A549 (cell line): ENCODE data around the gene LHFPL2. TPM values are rescaled to one million over a fixed set of nuclear protein-coding genes. Genes with fewer than 3 reads are reported as not detected.

Experiments
- ATAC-seq, 2 experiments: fragments of 200-7000 bp in 1 of 2; fragments of >200 bp in 1 of 2; cut with Nextera tagmentation in 1 of 2; cut with Tn5 transposase in 1 of 2; 3 replicates each; pipeline versions ENCODE4 v1.8.0 to v1.9.1; 2018 to 2020; ENCODE audit warnings: mild to moderate bottlenecking in 1 of 2, moderate library complexity in 1 of 2
- CTCF ChIA-PET: fragments of 300-600 bp; sonication (Branson Sonifier 250); formaldehyde crosslinking; extraction: SDS; loops from one replicate; lab custom pipeline; 2021; ENCODE audit warnings: antibody characterized with exemption, inconsistent platforms; lab: Yijun Ruan, JAX
- POLR2A ChIA-PET: fragments of 350-600 bp; formaldehyde crosslinking; extraction: SDS; loops from one replicate; lab custom pipeline; 2021; ENCODE audit warnings: antibody characterized with exemption, inconsistent platforms; lab: Yijun Ruan, JAX
- DNase-seq, 2 experiments: peaks; one replicate each; pipeline versions ENCODE4 v3.0.0 to v3.0.0-alpha.2; 2011 to 2016; ENCODE audit warnings: low read depth in 1 of 2, low spot score in 1 of 2
- FAIRE-seq: peaks from 2 replicates; lab custom pipeline; 2011; peaks lifted over from hg19 to GRCh38; lab: Jason Lieb, UNC
- H3K27ac ChIP-seq, 2 experiments: fragments of >200 bp; sonication (Bioruptor Twin); formaldehyde crosslinking; 3 replicates each; pipeline ENCODE4 v1.5.1; 2016 to 2017
- H3K4me1 ChIP-seq: fragments of >200 bp; sonication (Bioruptor Twin); formaldehyde crosslinking; 3 replicates; pipeline ENCODE4 v1.6.1; 2016
- H3K4me2 ChIP-seq: fragments of >200 bp; sonication (Bioruptor Twin); formaldehyde crosslinking; 3 replicates; pipeline ENCODE4 v1.6.1; 2016
- H3K4me3 ChIP-seq: fragments of >200 bp; sonication (Bioruptor Twin); formaldehyde crosslinking; 3 replicates; pipeline ENCODE4 v1.5.1; 2016
- H3K9me3 ChIP-seq: fragments of >200 bp; sonication (Bioruptor Twin); formaldehyde crosslinking; 3 replicates; pipeline ENCODE4 v1.6.1; 2016
- BHLHE40 ChIP-seq: IDR thresholded peaks from 2 replicates; pipeline ENCODE4 v1.6.1; 2012; ENCODE audit warnings: low read depth, low read length, inconsistent platforms
- CEBPB ChIP-seq, 2 experiments: fragments of >200 bp in 1 of 2; sonication (Bioruptor Twin) in 1 of 2; formaldehyde crosslinking in 1 of 2; IDR thresholded peaks; 2 replicates each; pipeline ENCODE4 v1.6.1; 2012 to 2016
- CHD2 ChIP-seq: fragments of 150-350 bp; IDR thresholded peaks from 2 replicates; pipeline ENCODE4 v1.6.1; 2014; ENCODE audit warnings: low read length; ENCODE audit not compliant: partially characterized antibody
- ESRRA ChIP-seq: fragments of 150-350 bp; IDR thresholded peaks from 2 replicates; pipeline ENCODE4 v1.6.1; 2014; ENCODE audit warnings: mild to moderate bottlenecking, low read length, borderline replicate concordance
- FOSB ChIP-seq: fragments of 250-450 bp; sonication (Bioruptor Pico); IDR thresholded peaks from 2 replicates; pipeline ENCODE4 v1.5.0; 2020; ENCODE audit warnings: mild to moderate bottlenecking, moderate library complexity
- FOSL2 ChIP-seq, 2 experiments: fragments of 450-650 bp in 1 of 2; fragments of >200 bp in 1 of 2; sonication (Bioruptor Twin) in 1 of 2; formaldehyde crosslinking; IDR thresholded peaks; 2 replicates each; pipeline versions ENCODE4 v1.5.0 to v1.6.1; 2016 to 2020; ENCODE audit warnings: mild to moderate bottlenecking in 1 of 2, moderate library complexity in 1 of 2
- JUN ChIP-seq, 2 experiments: fragments of >200 bp; sonication (Bioruptor Twin); formaldehyde crosslinking; IDR thresholded peaks; 2 replicates in 1 of 2; 3 replicates in 1 of 2; pipeline ENCODE4 v1.6.1; 2016 to 2017
- MAZ ChIP-seq: fragments of 150-350 bp; IDR thresholded peaks from 2 replicates; pipeline ENCODE4 v1.6.1; 2014; ENCODE audit warnings: antibody characterized with exemption, low read depth, low read length, borderline replicate concordance
- NFE2L2 ChIP-seq: fragments of 150-350 bp; conservative IDR thresholded peaks from 2 replicates; pipeline ENCODE4 v1.6.1; 2014; ENCODE audit warnings: low read length
- NPAS2 ChIP-seq: fragments of 250-450 bp; sonication (Bioruptor Pico); IDR thresholded peaks from 2 replicates; pipeline ENCODE4 v1.8.0; 2022; ENCODE audit warnings: mild to moderate bottlenecking, moderate library complexity, borderline replicate concordance
- NR3C1 ChIP-seq: fragments of >200 bp; sonication (Bioruptor Twin); formaldehyde crosslinking; IDR thresholded peaks from 3 replicates; pipeline ENCODE4 v1.6.1; 2017
- PHF8 ChIP-seq: fragments of 200-600 bp; sonication (generic); IDR thresholded peaks from 2 replicates; pipeline ENCODE4 v1.6.1; 2016; ENCODE audit warnings: low read depth, mild to moderate bottlenecking, antibody characterized with exemption, moderate library complexity, borderline replicate concordance
- POLR2AphosphoS2 ChIP-seq: conservative IDR thresholded peaks from 2 replicates; pipeline ENCODE4 v1.6.1; 2012; ENCODE audit warnings: low read length, improper control_type of control experiment, inconsistent platforms
- RARB ChIP-seq: fragments of 250-450 bp; sonication (Bioruptor Pico); IDR thresholded peaks from 2 replicates; pipeline ENCODE4 v1.8.0; 2021; ENCODE audit warnings: mild to moderate bottlenecking, moderate library complexity
- RFX5 ChIP-seq: fragments of 450-650 bp; IDR thresholded peaks from 2 replicates; pipeline ENCODE4 v1.7.1; 2014; ENCODE audit warnings: antibody characterized with exemption, mild to moderate bottlenecking, moderate library complexity
- RNF2 ChIP-seq: fragments of 200-600 bp; sonication (generic); IDR thresholded peaks from 2 replicates; pipeline ENCODE4 v1.6.1; 2016; ENCODE audit warnings: low read depth, mild to moderate bottlenecking, antibody characterized with exemption, moderate library complexity, borderline replicate concordance
- SMC3 ChIP-seq: fragments of >200 bp; sonication (Bioruptor Twin); formaldehyde crosslinking; IDR thresholded peaks from 3 replicates; pipeline ENCODE4 v1.6.1; 2018; ENCODE audit warnings: inconsistent platforms
- SREBF2 ChIP-seq: fragments of 450-650 bp; IDR thresholded peaks from 2 replicates; pipeline ENCODE4 v1.6.1; 2014; ENCODE audit warnings: mild to moderate bottlenecking, moderate library complexity
- WGBS: methylation state at CpG from one replicate; pipeline ENCODE4 v1.1.6; 2017; ENCODE audit errors: missing lambda C conversion rate; 5-methylcytosine and 5-hydroxymethylcytosine counted together
- polyA plus RNA-seq, 4 experiments: library from polyadenylated mRNA; depleted of rRNA in 3 of 4; stranded (reverse); fragments of >200 nt; fragmentation: RNase III in 1 of 4; extraction: RNeasy Plus Mini Kit Qiagen cat#74134 plus additional on column Dnase treatment in 1 of 4; gene quantifications; 2 replicates in 3 of 4; 3 replicates in 1 of 4; pipeline ENCODE4 v1.2.3, GENCODE V29; 2011 to 2017
- TF ChIP-seq, protein P1 (sequence below): fragments of >200 bp; sonication (Bioruptor Twin); formaldehyde crosslinking; IDR thresholded peaks from 2 replicates; pipeline ENCODE4 v1.6.1; 2016
- TF ChIP-seq, protein P2 (sequence below): IDR thresholded peaks from 2 replicates; pipeline ENCODE4 v1.6.1; 2012
- TF ChIP-seq, protein P3 (sequence below): IDR thresholded peaks from 2 replicates; pipeline ENCODE4 v1.6.1; 2012
- TF ChIP-seq, protein P4 (sequence below): fragments of 250-450 bp; sonication (Bioruptor Pico); IDR thresholded peaks from 2 replicates; pipeline ENCODE4 v1.5.0; 2020; ENCODE audit warnings: low read depth, mild to moderate bottlenecking, moderate library complexity

LHFPL2 gene
- polyA plus RNA-seq, 2 of the 4 experiments (the other 2 are of a cell fraction), result 24.9 to 41.7 TPM

DNA sequence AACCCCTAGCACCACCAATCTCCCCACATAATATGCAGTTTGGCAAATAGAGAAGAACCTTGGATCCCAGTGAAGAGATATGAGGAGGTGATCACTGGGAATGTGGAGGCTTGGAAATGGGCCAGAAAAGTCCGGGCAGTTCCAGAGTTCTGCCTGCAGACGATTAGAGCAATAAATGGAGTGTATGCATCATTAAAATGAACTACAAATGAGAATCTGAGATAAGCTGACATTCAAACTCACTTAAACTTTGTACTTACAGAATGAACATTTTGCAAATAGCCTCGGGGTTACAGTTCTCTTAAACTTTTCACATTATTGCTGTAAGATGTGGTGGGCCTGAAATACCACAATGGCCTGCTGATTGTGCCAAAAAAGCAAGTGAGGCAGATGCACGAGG, 23.0 kb upstream of the LHFPL2 start:
- H3K4me2 ChIP-seq, result peak overlapping the region; percentile 41; the same call in 2 of the 3 replicates
- CTCF ChIA-PET, result interaction anchor here (0.6 kb wide), 1 partner anchor 1782 kb away, joined by 4 read pairs; no protein-coding TSS in a partner anchor
- POLR2A ChIA-PET, result no interaction called here
- DNase-seq, result peak in 1 of 2 experiments; percentile 14
- FAIRE-seq, result no peak
- 20% methylated on average over 4 of the region's 4 CpGs for WGBS
- H3K9me3 ChIP-seq, result no peaks in the 10 kb centered on the region
- TF ChIP-seq FOSL2 (IDR thresholded peaks at IDR 0.05), result no peak
- TF ChIP-seq FOSL2 (CRISPR knock-in tag; IDR thresholded peaks at IDR 0.05), result no peak
- no peak for TF ChIP-seq POLR2AphosphoS2
- TF ChIP-seq SMC3, result no peak
- no peak for TF ChIP-seq NFE2L2
- no peak for TF ChIP-seq FOSB
- TF ChIP-seq, protein P1, sequence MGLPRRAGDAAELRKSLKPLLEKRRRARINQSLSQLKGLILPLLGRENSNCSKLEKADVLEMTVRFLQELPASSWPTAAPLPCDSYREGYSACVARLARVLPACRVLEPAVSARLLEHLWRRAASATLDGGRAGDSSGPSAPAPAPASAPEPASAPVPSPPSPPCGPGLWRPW, result no peak
- no peak for TF ChIP-seq RFX5
- no peak for TF ChIP-seq SREBF2
- TF ChIP-seq BHLHE40, result no peak
- no peak for TF ChIP-seq MAZ
- no peak for TF ChIP-seq CEBPB (IDR thresholded peaks at IDR 0.05)
- no peak for TF ChIP-seq RNF2
- no peak for TF ChIP-seq NR3C1
- no peak for TF ChIP-seq ESRRA
- TF ChIP-seq, all 56 proteins: peak for 0
- Histone ChIP-seq H3K4me1 (peaks cover 44% of the 10 kb centered on the region), H3K4me3 (no peak overlapping the region), H3K27ac (peak overlapping the region; percentile 33 to 40; a peak in 4 of 6 replicates)
- ATAC-seq, result peak in 1 of 2 experiments; percentile 30; a peak in 1 of 6 replicates

DNA sequence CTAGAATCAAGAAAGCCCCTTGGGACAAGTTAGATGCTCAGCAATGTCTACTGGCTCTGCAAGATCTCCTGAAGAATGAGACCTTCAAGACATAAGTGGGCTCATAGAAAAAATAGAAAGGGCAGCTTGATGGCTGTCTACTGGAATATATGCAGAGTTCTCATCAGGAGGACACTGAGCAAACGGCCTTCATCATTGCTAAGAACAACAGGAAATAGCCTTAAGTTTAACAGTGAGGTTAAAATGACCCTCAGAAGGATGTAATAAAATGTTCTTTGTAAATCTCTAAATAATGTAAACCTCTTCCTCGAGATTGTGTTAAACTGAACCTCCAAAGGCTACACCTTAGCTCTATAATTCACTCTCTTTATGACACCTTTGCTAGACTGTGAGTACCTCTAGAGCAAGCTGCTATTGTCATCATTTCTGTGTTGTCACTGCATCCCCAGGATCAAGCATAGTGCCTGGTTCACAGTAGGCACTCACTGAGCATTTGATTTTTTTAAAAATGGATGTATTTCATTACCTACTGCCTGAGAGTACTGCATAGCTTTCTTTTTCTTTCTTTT, 22.2 kb upstream of the LHFPL2 start:
- no peak overlapping the region for H3K4me2 ChIP-seq
- ChIA-PET POLR2A (no interaction called here), CTCF (interaction anchor here (0.6 kb wide), 2 partner anchors 37 to 1781 kb away, joined by 4 to 5 read pairs; no protein-coding TSS in a partner anchor)
- H3K4me1 ChIP-seq, result peaks cover 44% of the 10 kb centered on the region
- 59% methylated on average over 2 of the region's 2 CpGs for WGBS
- TF ChIP-seq SREBF2 (no peak), PHF8 (no peak), NPAS2 (CRISPR knock-in tag) (no peak), JUN (IDR thresholded peaks at IDR 0.05) (no peak), CEBPB (IDR thresholded peaks at IDR 0.05) (no peak), CHD2 (no peak), RARB (no peak)
- TF ChIP-seq, protein P2, sequence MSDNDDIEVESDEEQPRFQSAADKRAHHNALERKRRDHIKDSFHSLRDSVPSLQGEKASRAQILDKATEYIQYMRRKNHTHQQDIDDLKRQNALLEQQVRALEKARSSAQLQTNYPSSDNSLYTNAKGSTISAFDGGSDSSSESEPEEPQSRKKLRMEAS, result no peak
- TF ChIP-seq, protein P3, sequence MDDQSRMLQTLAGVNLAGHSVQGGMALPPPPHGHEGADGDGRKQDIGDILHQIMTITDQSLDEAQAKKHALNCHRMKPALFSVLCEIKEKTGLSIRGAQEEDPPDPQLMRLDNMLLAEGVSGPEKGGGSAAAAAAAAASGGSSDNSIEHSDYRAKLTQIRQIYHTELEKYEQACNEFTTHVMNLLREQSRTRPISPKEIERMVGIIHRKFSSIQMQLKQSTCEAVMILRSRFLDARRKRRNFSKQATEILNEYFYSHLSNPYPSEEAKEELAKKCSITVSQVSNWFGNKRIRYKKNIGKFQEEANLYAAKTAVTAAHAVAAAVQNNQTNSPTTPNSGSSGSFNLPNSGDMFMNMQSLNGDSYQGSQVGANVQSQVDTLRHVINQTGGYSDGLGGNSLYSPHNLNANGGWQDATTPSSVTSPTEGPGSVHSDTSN, result no peak
- TF ChIP-seq, protein P1, result no peak
- TF ChIP-seq, protein P4, sequence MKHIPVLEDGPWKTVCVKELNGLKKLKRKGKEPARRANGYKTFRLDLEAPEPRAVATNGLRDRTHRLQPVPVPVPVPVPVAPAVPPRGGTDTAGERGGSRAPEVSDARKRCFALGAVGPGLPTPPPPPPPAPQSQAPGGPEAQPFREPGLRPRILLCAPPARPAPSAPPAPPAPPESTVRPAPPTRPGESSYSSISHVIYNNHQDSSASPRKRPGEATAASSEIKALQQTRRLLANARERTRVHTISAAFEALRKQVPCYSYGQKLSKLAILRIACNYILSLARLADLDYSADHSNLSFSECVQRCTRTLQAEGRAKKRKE, result no peak
- no peak overlapping the region for H3K4me3 ChIP-seq
- no peaks in the 10 kb centered on the region for H3K9me3 ChIP-seq
- no peak for FAIRE-seq
- DNase-seq, result no peak
- ATAC-seq, result no peak
- peak overlapping the region; percentile 0 to 40; a peak in 4 of 6 replicates for H3K27ac ChIP-seq
